HG03432 (cell line): Measurements from ENCODE around the gene EVX2.

Experiments used
- ATAC-seq: cut with Tn5 transposase; IDR thresholded peaks from one replicate; pipeline ENCODE4 v1.9.1; 2021; ENCODE audit warnings: mild to moderate bottlenecking, moderate library complexity; ENCODE audit not compliant: unreplicated experiment

EVX2 gene

GRCh38 chr2:176084611-176085119 is 903 bp upstream of the EVX2 start:
- ATAC-seq = no peak

- ATAC-seq = no peak
Measured at GRCh38 chr2:176082824-176083751, 674 bp downstream of the EVX2 start.

- no peak for ATAC-seq
Measured at GRCh38 chr2:176082525-176082823, 1.3 kb downstream of the EVX2 start.

DNA sequence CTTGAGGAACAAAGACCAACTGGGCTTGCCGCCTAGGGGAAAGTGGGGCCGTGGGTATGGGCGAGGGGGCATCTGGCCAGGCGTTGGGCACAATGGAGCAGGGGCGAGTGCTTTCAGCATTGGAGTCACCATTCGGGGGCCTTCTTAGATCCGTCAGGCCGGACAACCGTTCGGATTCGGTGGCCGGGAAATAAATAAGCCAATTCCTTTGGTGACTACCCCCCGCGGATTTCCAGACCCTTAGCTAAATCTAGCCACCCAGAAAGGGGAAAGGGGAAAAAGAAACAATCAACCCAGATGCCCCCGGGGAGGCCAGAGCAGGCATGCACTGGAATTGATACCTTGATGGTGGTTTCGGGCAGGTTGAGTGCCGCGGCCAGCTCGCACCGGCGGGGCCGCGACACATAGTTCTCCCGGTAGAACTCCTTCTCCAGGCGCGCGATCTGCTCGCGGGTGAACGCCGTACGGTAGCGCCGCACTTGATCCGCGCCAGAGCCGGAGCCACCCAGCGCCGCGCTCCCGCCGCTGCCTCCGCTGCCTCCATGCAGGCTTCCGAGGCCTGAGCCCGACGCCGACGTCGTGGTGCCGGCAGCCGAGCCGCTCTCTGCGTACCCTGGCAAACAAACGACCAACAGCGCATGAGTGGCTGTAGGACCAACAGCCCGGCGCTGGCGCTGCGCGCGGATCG is 1.8 kb downstream of the EVX2 start:
- ATAC-seq = no peak

- no peak for ATAC-seq
Measured at GRCh38 chr2:176081376-176081836, 2.4 kb downstream of the EVX2 start.

DNA sequence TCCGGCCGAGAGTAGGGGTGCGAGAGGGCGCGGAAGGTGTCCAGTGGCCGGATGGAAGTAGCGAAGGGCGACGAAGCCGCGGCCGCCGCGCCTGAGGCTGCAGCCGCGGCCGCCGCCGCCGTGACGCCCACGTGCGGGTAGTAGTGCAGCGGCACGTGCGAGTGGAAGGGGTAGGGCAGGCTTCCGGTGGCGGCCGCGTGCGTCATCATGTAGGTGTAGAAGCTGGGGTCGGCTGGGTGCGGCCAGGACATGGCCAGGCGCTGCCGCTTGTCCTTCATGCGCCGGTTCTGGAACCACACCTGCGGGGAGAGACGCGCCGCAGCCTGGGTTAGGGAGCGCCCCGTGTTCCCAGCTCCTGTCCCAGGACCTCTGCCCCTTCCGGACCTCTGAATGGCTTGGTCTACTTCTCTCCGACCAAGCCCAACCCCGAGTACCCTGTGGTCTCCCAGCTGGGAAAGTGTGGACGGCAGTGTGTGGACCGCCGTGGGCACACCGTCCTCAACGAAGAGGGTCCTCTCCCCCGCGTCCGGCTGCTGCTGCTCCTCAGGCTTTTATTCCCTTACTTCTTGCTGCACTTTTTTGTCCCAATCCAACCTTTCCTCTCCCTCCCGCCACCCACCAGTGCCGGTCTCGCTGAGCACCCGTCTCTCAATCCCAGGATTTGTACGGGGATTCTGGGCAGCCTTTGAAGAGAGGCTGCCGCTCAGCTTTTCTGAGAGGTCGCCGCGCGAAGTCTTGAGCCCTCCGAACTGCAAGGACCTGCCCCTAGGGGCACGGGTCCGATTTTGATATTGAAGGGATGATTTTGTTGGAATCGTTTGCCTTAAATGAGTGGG is 3.0 kb downstream of the EVX2 start:
- no peak for ATAC-seq

- ATAC-seq = no peak
Measured at GRCh38 chr2:176079831-176080539, 3.8 kb downstream of the EVX2 start.

DNA sequence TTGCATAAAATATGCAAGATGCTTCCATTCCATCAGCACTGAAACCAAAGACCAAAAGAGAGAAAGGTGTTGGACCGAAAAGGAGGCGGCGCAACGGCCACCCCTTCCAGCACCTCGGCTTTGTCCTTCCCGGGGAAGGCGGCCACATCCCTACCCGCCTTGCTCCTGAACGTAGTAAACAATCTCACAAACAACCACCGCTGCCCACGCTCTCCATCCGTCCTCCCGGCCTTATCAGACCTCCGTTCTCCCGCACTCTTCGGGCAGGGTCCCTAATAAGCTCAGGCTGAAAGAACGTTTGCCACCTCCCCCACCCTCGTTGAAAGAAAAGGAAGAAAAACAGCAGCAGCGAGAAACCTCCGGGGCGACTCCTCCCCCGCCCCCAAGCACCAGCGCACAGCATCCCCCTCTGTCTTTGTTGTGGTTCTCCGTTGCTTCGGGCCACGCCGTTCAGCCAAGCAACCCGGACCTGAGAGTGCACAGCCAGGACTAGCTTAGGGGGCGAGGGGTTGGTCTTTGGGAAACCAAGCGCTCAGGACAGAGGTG is 4.4 kb downstream of the EVX2 start:
- ATAC-seq = no peak

DNA sequence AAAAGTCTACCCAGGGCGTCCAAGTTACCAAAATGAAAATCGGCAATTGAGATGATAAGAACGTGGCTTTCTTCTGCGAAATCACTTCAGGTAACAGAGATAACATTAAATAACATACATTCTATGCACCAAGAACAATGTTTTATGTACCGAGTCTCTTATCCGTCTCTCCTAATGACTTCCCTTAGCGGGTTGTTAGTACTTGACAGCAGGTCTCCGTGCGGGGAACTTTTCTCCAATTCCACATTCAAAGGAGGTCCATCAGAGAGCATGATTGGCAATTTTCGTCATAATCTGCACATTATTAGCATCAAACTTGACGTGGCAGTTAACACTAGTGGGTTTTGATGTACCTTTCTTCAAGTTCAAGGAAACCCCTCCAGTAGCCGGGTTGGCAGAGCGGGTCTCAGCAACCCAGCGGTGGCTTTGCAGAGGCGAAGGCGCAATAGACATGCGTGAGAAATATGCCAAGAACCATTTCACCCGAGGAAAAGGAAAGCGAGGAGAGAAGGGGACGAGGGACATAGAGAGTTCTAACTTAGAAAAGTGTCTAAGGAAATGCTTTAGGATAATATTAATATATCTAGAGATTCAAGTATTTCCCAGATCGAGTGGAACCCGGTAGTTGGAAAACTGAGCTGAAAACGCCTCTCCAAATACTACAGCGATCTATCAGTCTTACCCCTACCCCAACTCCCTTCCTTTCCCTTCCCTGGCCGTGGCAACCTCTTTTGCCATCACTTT is 5.0 kb downstream of the EVX2 start:
- no peak for ATAC-seq

DNA sequence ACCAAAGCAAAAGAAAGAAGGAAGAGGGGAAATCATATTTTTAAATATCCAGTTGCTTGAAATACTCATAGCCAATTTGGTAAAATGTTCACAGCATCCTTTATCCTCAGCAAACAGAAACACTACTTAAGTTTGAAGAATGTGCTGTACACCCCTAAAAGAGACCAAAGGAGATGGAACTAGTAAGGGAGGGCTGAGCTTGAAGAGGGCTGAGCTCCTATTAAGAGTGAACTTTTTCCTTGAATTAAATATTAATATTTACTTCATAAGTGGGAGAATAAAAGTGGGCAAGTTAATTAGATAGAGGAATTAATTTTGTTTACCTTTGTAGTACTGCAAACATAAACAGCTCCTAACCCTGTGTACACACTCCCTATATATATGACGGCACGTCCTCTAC is 7.0 kb downstream of the EVX2 start:
- no peak for ATAC-seq

DNA sequence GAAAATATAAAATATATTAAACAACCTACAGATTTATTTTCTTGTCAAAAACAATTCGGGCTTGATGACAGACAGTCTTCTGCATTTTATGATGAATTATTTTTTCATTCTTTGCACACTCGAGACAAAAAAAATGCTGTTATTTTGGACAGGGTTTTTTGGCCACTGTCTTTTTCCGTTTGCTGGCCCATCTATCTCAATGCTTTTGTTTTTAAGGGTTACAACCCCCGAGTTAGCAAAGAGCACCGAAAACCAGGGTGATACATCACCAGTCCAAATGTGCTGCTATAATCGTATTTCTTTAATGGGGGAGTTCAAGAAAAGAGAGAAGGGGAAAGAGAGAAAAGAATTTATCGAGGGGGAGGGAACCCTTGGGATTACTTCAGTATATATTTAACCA is 7.7 kb downstream of the EVX2 start:
- no peak for ATAC-seq

GRCh38 chr2:176075481-176075880 is 8.3 kb downstream of the EVX2 start:
- no peak for ATAC-seq

- no peak for ATAC-seq
Measured at GRCh38 chr2:176074919-176075425, 8.8 kb downstream of the EVX2 start.

DNA sequence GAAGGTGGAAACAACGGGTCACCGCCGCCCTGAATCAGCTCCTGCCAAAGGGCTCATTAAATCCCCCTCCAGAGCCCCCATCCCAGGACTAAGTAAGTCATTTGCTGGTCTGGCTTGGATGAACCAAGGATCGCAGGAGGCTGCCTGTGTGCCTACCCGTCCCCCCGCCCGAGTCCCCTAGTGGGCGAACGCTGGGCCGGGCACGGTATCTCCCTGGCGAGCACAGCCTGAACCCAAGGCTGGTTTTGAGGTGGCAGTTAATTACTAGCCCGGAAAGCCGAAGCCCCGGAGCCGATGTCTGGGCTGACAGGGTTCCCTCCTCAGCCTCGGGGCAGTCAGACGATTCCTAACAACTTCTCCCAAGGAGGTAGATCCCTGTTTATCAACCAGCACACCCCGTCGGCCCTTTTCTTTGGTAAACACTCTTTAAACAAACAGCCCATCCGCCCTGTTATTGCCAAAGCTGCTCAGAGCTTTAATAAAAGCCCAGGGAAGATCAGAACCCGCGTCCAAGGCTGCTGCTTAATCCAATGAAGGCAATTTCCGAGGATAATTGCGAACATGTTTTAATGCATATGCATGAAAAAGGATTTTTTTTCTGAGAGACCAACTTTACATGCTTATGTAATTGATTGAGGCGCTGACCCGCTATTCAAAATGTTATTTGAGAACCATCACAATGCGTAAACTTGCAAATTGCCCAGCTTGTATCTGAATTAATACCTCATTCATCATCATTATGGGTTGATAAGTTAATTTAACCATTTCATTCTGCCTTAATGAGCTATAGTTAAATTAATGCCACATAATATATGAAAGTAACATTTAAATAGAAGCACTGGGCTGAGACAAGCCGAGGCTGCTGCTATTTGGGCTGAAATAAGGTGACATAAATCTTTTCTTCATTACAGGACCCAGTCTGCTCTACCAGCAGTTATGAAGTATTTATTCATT is 10.5 kb downstream of the EVX2 start:
- ATAC-seq = no peak

DNA sequence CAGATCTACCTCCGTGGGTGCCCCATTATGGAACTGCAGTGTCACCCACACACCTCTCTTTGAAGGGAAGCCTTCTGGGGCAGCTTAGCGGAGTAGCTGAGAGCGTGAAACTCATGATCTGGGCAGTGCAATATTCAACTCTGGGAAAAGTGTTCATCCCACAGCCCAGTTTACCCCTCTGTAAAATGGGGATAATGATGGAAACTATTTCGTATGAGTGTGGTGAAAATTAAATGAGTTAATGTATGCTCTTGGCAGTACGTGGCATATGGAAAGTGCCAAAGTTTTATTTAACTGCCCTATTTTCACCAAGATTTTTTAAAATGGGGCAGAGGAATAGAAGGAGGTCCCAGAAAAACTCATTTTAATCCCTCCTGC is 11.5 kb downstream of the EVX2 start:
- no peak for ATAC-seq

DNA sequence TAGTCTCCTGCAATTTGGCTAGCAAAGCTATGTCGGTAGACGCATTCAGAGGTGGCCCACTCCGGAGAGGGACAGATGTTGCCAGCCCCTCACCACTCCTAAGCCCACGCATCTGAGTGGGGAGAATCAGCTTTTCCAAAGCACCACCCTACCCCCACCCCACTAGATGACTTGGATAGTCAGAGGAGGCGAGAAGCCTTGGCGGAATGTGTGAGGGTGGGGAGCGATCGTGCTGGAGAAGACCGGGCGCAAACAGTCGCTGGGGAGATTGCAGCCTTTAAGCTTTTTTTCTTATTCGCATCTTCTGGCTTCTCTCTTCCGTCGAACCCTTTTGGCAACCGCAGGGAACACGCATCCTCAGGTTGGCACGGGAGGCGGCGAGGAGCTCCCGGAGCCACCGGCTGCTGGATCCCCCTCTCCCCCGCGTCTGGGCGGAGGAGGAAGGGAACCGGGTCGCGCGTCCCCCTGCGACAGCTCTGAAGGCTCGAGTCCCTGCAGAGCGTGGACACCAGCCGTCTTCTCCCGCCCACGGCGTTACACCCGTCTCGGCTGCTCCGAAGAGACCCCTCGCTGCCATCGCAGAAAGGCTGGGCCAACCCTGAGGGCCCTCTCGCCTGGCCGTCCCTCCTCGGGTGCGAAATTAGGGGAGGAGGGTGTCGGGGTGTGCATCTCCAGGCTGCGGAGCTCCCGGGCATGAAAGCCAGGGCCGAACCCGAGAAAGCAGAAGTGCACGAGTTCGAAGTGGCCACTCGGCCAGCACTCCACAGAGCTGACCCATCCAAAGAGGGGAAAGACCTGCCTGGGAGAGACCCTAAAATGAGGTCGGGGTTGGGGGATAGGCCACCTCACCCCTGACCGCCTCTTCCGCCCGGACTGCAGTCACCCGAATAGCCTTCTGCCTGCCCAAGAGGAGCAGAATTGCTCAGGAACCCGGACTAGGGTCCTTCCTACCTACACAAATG is 12.2 kb downstream of the EVX2 start:
- ATAC-seq = no peak

GRCh38 chr2:176068419-176068832 is 15.3 kb downstream of the EVX2 start:
- no peak for ATAC-seq
